IMR-90 (cell line): ENCODE data around the gene KEAP1. TPM values are rescaled to one million over a fixed set of nuclear protein-coding genes. Genes with fewer than 3 reads are reported as not detected.

Source experiments
- ATAC-seq: fragments of 200-7000 bp; cut with Tn5 transposase; 2 replicates; pipeline ENCODE4 v1.9.1; 2020; ENCODE audit warnings: low read depth, mild to moderate bottlenecking, moderate library complexity
- BruUV-seq: library from RNA; stranded (reverse); fragments of 400-500 nt; replicated peaks from 2 replicates; lab custom pipeline; 2021; lab: Mats Ljungman, UMichigan
- CTCF ChIA-PET: fragments of 300-600 bp; formaldehyde crosslinking; extraction: SDS; loops from one replicate; lab custom pipeline; 2021; ENCODE audit warnings: antibody characterized with exemption; lab: Yijun Ruan, JAX
- POLR2A ChIA-PET: fragments of 300-600 bp; sonication (Branson Sonifier 250); formaldehyde crosslinking; loops from one replicate; lab custom pipeline; 2022; ENCODE audit warnings: antibody characterized with exemption; ENCODE audit not compliant: unreplicated experiment; lab: Charles Lee
- DNase-seq: peaks from one replicate; pipeline ENCODE4 v3.0.0; 2013
- H2AFZ ChIP-seq: replicated peaks from 2 replicates; pipeline ENCODE3; 2013; ENCODE audit warnings: low read length, mild to moderate bottlenecking; ENCODE audit not compliant: poor library complexity
- H2AK5ac ChIP-seq: 2 replicates; pipeline ENCODE4 v1.6.1; 2013; ENCODE audit warnings: low read depth, low read length, inconsistent platforms
- H2AK9ac ChIP-seq: replicated peaks from 2 replicates; pipeline ENCODE3; 2013; ENCODE audit warnings: mild to moderate bottlenecking, low read depth, low read length, moderate library complexity; ENCODE audit not compliant: poor library complexity
- H2BK120ac ChIP-seq: 2 replicates; pipeline ENCODE4 v1.6.1; 2013; ENCODE audit warnings: low read depth, low read length, inconsistent platforms
- H2BK15ac ChIP-seq: 3 replicates; pipeline ENCODE4 v1.6.1; 2013; ENCODE audit warnings: low read depth, low read length, inconsistent platforms
- H2BK20ac ChIP-seq: 2 replicates; pipeline ENCODE4 v1.6.1; 2013; ENCODE audit warnings: low read depth, mild to moderate bottlenecking, inconsistent platforms, low read length, moderate library complexity
- H2BK5ac ChIP-seq: 2 replicates; pipeline ENCODE4 v1.6.1; 2013; ENCODE audit warnings: mild to moderate bottlenecking, low read depth, low read length, inconsistent platforms; ENCODE audit not compliant: poor library complexity, severe bottlenecking
- H3K14ac ChIP-seq: replicated peaks from 2 replicates; pipeline ENCODE4 v1.6.1; 2013; ENCODE audit warnings: low read depth, low read length, inconsistent platforms
- H3K18ac ChIP-seq: 2 replicates; pipeline ENCODE4 v1.6.1; 2013; ENCODE audit warnings: low read depth, low read length, control low read depth
- H3K23ac ChIP-seq: 2 replicates; pipeline ENCODE4 v1.6.1; 2013; ENCODE audit warnings: low read depth, low read length, inconsistent platforms
- H3K27ac ChIP-seq: 2 replicates; pipeline ENCODE4 v1.5.1; 2013; ENCODE audit warnings: mild to moderate bottlenecking, control low read depth, low read length; ENCODE audit not compliant: insufficient read depth
- H3K27me3 ChIP-seq: 2 replicates; pipeline ENCODE4 v1.6.1; 2013; ENCODE audit warnings: low read length; ENCODE audit not compliant: control insufficient read depth, insufficient read depth
- H3K36me3 ChIP-seq: 2 replicates; pipeline ENCODE4 v1.6.1; 2013; ENCODE audit warnings: low read length, mixed read lengths; ENCODE audit not compliant: control insufficient read depth, insufficient read depth
- H3K4ac ChIP-seq: 2 replicates; pipeline ENCODE4 v1.6.1; 2013; ENCODE audit warnings: low read depth, low read length, inconsistent platforms
- H3K4me1 ChIP-seq: 2 replicates; pipeline ENCODE4 v1.6.1; 2013; ENCODE audit warnings: low read length, mixed read lengths; ENCODE audit not compliant: control insufficient read depth, insufficient read depth
- H3K4me2 ChIP-seq: 2 replicates; pipeline ENCODE4 v1.6.1; 2013; ENCODE audit warnings: low read depth, mild to moderate bottlenecking, control low read depth, low read length, moderate library complexity
- H3K4me3 ChIP-seq: 2 replicates; pipeline ENCODE4 v1.5.1; 2013; ENCODE audit warnings: low read depth, mild to moderate bottlenecking, control low read depth, low read length, moderate library complexity; ENCODE audit not compliant: insufficient read depth
- H3K56ac ChIP-seq: 2 replicates; pipeline ENCODE4 v1.6.1; 2013; ENCODE audit warnings: low read length, inconsistent platforms; ENCODE audit not compliant: insufficient read depth; ENCODE audit errors: extremely low read depth
- H3K79me1 ChIP-seq, 2 experiments: 2 replicates each; pipeline ENCODE4 v1.6.1; 2013; ENCODE audit warnings: low read length in 2 of 2, inconsistent platforms in 1 of 2, low read depth in 1 of 2
- H3K9ac ChIP-seq: 2 replicates; pipeline ENCODE4 v1.6.1; 2013; ENCODE audit warnings: low read depth, low read length, control low read depth
- H3K9me1 ChIP-seq: 2 replicates; pipeline ENCODE4 v1.6.1; 2013; ENCODE audit warnings: low read length, inconsistent platforms; ENCODE audit not compliant: insufficient read depth
- H3K9me3 ChIP-seq: 2 replicates; pipeline ENCODE4 v1.6.1; 2013; ENCODE audit warnings: low read length; ENCODE audit not compliant: control insufficient read depth, insufficient read depth
- H4K20me1 ChIP-seq: 2 replicates; pipeline ENCODE4 v1.6.1; 2013; ENCODE audit warnings: low read length, inconsistent platforms; ENCODE audit not compliant: insufficient read depth
- H4K5ac ChIP-seq: 2 replicates; pipeline ENCODE4 v1.6.1; 2013; ENCODE audit warnings: mild to moderate bottlenecking, low read depth, low read length, control low read depth
- H4K8ac ChIP-seq, 2 experiments: 2 replicates each; pipeline ENCODE4 v1.6.1; 2013; ENCODE audit warnings: low read depth in 2 of 2, low read length in 2 of 2, control low read depth in 1 of 2, inconsistent platforms in 1 of 2
- H4K91ac ChIP-seq: 2 replicates; pipeline ENCODE4 v1.6.1; 2013; ENCODE audit warnings: low read depth, low read length, inconsistent platforms; ENCODE audit not compliant: insufficient read depth
- BHLHE40 ChIP-seq: fragments of 150-350 bp; IDR thresholded peaks from 2 replicates; pipeline ENCODE4 v1.6.1; 2016; ENCODE audit warnings: mild to moderate bottlenecking, low read depth, low read length
- CEBPB ChIP-seq: IDR thresholded peaks from 2 replicates; pipeline ENCODE4 v1.6.1; 2012; ENCODE audit warnings: low read depth, low read length, improper control_type of control experiment
- FOS ChIP-seq: fragments of 150-350 bp; IDR thresholded peaks from 2 replicates; pipeline ENCODE4 v1.6.1; 2016; ENCODE audit warnings: low read depth, low read length
- RAD21 ChIP-seq: IDR thresholded peaks from 2 replicates; pipeline ENCODE4 v1.6.1; 2012; ENCODE audit warnings: low read length, improper control_type of control experiment
- RFX5 ChIP-seq: IDR thresholded peaks from 2 replicates; pipeline ENCODE4 v1.8.0; 2012; ENCODE audit warnings: low read depth, mild to moderate bottlenecking, low read length, moderate library complexity
- WGBS, 2 experiments: methylation state at CpG; one replicate each; pipeline versions ENCODE4 v1.1.5 to v1.1.7; 2013; ENCODE audit warnings: missing lambda C conversion rate in 2 of 2; ENCODE audit not compliant: insufficient read length in 1 of 2; ENCODE audit errors: extremely low coverage in 2 of 2; 5-methylcytosine and 5-hydroxymethylcytosine counted together
- dilution Hi-C: fragments of 300-500 bp; cut with HindIII; formaldehyde crosslinking; loops from one replicate; pipeline ENCODE4 v1.14.3; 2018; ENCODE audit warnings: low sequenced_read_pairs; ENCODE audit not compliant: unreplicated experiment
- in situ Hi-C: fragments of 300-500 bp; cut with MboI; formaldehyde crosslinking; loops from 3 replicates; pipeline ENCODE4 v1.14.3; 2019; ENCODE audit warnings: low sequenced_read_pairs, inconsistent platforms, mixed read lengths
- intact Hi-C: fragments of 100-400 bp; cut with micrococcal nuclease; formaldehyde crosslinking; loops from 2 replicates; pipeline ENCODE4 v1.10.0; 2022
- polyA plus RNA-seq, 3 experiments: library from polyadenylated mRNA; depleted of rRNA; stranded (reverse); fragments of >200 nt; gene quantifications; 2 replicates each; pipeline ENCODE4 v1.2.3, GENCODE V29; 2012; ENCODE audit warnings: low replicate concordance in 1 of 3
- total RNA-seq: library from RNA; depleted of rRNA; stranded (reverse); fragments of >200 nt; gene quantifications from 2 replicates; pipeline ENCODE4 v1.2.3, GENCODE V29; 2012
- TF ChIP-seq, protein P1 (sequence below): fragments of 150-350 bp; IDR thresholded peaks from 2 replicates; pipeline ENCODE4 v1.6.1; 2016; ENCODE audit warnings: low read depth, mild to moderate bottlenecking, low read length, moderate library complexity, borderline replicate concordance
- TF ChIP-seq, protein P2 (sequence below): conservative IDR thresholded peaks from 2 replicates; pipeline ENCODE4 v1.5.1; 2012; ENCODE audit warnings: mild to moderate bottlenecking, low read depth, low read length, improper control_type of control experiment

The KEAP1 gene
- total and polyA plus RNA-seq, 2 of the 4 experiments (the other 2 are of a cell fraction), result 63.4 to 81.6 TPM

DNA sequence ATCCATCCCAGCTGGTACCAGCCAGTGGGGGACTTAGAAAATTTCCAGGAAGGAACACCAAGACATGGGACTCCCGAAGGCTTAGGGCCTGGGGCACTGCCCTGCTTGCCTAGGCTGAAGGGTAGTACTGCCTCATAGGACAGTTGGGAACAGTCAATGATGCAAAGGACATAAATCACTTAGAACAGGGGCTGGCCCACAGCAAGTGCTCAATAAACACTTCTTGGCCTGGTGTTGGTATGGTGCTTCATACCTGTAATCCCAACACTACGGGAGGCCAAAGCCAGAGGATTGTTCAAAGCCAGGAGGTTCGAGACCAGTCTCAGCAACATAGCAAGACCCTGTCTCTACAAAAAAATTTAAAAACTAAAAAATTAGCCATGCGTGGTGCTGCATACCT, 5.8 kb downstream of the KEAP1 start:
- no peak overlapping the region for H3K18ac ChIP-seq
- no peak overlapping the region for H3K27ac ChIP-seq
- ChIA-PET POLR2A (no interaction called here), CTCF (no interaction called here)
- H3K36me3 ChIP-seq, result peaks cover 40% of the 10 kb centered on the region
- H3K9ac ChIP-seq, result no peak overlapping the region
- H2BK20ac ChIP-seq, result no peak overlapping the region
- peaks cover 10% of the 10 kb centered on the region for H3K9me1 ChIP-seq
- no peaks in the 10 kb centered on the region for H3K9me3 ChIP-seq
- H4K5ac ChIP-seq, result no peak overlapping the region
- ATAC-seq (no peak), DNase-seq (no peak)
- no peak overlapping the region for H3K23ac ChIP-seq
- no peak overlapping the region for H2AK5ac ChIP-seq
- no peak overlapping the region for H3K4me3 ChIP-seq
- BruUV-seq, result no TSS peak
- H4K8ac ChIP-seq, result no peak overlapping the region
- H3K4me1 ChIP-seq, result peaks cover 3% of the 10 kb centered on the region; the same call in 1 of the 2 replicates
- TF ChIP-seq FOS (no peak), BHLHE40 (no peak), CEBPB (no peak), RAD21 (no peak), RFX5 (no peak)
- TF ChIP-seq, protein P1, sequence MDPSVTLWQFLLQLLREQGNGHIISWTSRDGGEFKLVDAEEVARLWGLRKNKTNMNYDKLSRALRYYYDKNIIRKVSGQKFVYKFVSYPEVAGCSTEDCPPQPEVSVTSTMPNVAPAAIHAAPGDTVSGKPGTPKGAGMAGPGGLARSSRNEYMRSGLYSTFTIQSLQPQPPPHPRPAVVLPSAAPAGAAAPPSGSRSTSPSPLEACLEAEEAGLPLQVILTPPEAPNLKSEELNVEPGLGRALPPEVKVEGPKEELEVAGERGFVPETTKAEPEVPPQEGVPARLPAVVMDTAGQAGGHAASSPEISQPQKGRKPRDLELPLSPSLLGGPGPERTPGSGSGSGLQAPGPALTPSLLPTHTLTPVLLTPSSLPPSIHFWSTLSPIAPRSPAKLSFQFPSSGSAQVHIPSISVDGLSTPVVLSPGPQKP, result no peak
- TF ChIP-seq, protein P2, sequence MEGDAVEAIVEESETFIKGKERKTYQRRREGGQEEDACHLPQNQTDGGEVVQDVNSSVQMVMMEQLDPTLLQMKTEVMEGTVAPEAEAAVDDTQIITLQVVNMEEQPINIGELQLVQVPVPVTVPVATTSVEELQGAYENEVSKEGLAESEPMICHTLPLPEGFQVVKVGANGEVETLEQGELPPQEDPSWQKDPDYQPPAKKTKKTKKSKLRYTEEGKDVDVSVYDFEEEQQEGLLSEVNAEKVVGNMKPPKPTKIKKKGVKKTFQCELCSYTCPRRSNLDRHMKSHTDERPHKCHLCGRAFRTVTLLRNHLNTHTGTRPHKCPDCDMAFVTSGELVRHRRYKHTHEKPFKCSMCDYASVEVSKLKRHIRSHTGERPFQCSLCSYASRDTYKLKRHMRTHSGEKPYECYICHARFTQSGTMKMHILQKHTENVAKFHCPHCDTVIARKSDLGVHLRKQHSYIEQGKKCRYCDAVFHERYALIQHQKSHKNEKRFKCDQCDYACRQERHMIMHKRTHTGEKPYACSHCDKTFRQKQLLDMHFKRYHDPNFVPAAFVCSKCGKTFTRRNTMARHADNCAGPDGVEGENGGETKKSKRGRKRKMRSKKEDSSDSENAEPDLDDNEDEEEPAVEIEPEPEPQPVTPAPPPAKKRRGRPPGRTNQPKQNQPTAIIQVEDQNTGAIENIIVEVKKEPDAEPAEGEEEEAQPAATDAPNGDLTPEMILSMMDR, result no peak
- H4K91ac ChIP-seq, result no peak overlapping the region
- dilution Hi-C loops (no loop called here), intact Hi-C loops (no loop called here), in situ Hi-C loops (loop anchor here (10.0 kb wide), 1 partner anchor 147 kb away; no protein-coding TSS in a partner anchor)
- H2BK5ac ChIP-seq, result no peak overlapping the region
- no peak overlapping the region for H2AFZ ChIP-seq
- H2BK120ac ChIP-seq, result no peak overlapping the region
- H2AK9ac ChIP-seq, result no peak overlapping the region
- no peak overlapping the region for H2BK15ac ChIP-seq
- H3K14ac ChIP-seq, result no peak overlapping the region
- H3K56ac ChIP-seq, result no peak overlapping the region
- H3K4ac ChIP-seq, result no peak overlapping the region
- no peak overlapping the region for H3K4me2 ChIP-seq
- no peaks in the 10 kb centered on the region for H3K27me3 ChIP-seq
- WGBS, 2 experiments, result 100% methylated on average over 2 of the region's 4 CpGs; no CpG with 5 or more reads in 1 of the 2 experiments
- peaks cover 28 to 57% of the 10 kb centered on the region in 2 experiments for H3K79me1 ChIP-seq
- H4K20me1 ChIP-seq, result peaks cover 16% of the 10 kb centered on the region
